HG03045 (cell line): Measurements from ENCODE around the gene HECW1.
"Not testable (repeated sequence)": the region's sequence is repeated elsewhere in the genome, so short reads cannot be mapped to it uniquely, and the experiment has no call there.

ENCODE experiments used
- ATAC-seq: cut with Tn5 transposase; IDR thresholded peaks from one replicate; pipeline ENCODE4 v1.9.1; 2021; ENCODE audit warnings: mild to moderate bottlenecking, moderate library complexity; ENCODE audit not compliant: unreplicated experiment

HECW1 gene

GRCh38 chr7:43112459-43112940 is at the start of gene HECW1:
Gene HECW1, plus strand, starts transcription at chr7:43112647. Its CDS starts 131,259 bp downstream, at chr7:43243906.
- ATAC-seq = no peak

GRCh38 chr7:43071604-43072003 is 40.8 kb upstream of the HECW1 start:
- no peak for ATAC-seq

- no peak for ATAC-seq
These were observed 39.9 kb upstream of the HECW1 start for GRCh38 chr7:43072530-43072929.

- ATAC-seq = not testable (repeated sequence)
These were observed 38.6 kb upstream of the HECW1 start for GRCh38 chr7:43073811-43074210.

GRCh38 chr7:43076189-43076605 is 36.2 kb upstream of the HECW1 start:
- no peak for ATAC-seq

DNA sequence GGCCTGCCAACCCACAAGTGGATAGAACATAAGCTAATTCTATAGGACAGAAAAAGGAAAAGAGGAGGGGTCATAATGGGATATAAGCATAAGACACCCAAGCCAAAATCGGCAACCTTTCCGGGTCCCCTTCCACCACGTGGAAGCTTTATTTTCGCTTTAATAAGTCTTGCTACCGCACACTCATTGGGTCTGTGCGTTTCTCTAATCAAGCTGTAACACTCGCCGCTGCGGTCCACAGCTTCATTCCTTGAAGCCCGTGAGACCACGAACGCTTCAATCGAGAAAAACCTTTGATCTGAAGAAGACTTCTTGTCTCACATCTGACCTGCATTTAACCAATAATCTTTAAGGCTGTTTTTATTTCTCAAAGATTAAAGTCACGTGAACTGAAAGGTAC is 35.8 kb upstream of the HECW1 start:
- ATAC-seq = no peak

GRCh38 chr7:43077285-43077684 is 35.2 kb upstream of the HECW1 start:
- no peak for ATAC-seq

GRCh38 chr7:43077732-43078391 is 34.6 kb upstream of the HECW1 start:
- ATAC-seq = no peak

- ATAC-seq = no peak
These were observed 33.7 kb upstream of the HECW1 start for GRCh38 chr7:43078794-43079193.

DNA sequence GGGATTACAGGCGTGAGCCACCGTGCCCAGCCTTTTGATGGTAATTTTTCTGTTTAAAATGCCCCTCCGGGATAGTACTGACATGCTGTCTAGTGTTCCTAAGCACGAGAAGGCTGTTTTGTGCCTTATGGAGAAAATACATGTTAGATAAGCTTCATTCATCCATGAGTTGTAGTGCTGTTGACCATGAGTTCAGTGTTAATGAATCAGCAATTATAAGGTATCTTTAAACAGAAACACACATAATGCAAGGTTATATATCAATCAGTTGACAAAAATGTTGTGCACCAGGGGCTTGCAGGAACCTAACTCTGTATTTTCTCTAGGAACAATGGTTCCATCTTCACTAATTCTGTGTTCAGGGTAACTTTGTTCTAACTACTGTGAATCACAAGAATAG is 30.8 kb upstream of the HECW1 start:
- no peak for ATAC-seq

DNA sequence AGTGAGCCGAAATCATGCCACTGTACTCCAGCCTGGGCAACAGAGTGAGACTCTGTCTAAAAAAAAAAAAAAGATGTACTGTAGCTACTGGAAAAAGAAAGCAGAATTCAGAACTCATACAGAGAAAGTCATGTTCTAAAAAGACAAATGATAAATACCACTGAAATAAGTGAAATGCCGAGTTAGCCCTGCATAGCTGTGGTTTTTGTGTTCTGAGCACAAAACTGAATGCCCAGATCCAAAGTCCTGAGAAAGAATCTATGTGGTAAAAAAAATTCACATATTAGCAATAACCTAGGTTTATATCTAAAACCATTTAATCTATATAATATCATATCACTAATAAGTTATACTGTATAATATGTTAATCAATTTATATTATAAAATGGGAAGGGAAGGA is 29.3 kb upstream of the HECW1 start:
- ATAC-seq = no peak

DNA sequence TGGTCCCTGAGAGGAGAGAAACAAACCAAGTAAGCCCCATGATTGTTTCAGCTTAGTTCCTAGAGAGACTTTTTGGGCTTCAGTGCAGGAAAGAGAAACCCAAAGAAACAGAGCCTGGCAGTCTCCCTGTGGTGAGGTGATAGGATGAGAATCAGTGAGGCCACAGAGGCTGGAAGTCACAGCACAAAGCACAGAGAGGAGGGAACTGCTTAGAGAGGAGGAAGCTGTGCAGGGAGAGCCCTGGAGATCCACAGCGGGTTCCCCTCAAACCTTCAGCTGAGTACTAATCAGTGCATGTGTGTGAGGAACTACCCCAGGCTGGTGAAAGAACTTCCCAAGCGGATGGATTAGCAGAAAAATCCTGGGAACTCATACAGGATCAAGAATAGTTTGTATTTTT is 27.4 kb upstream of the HECW1 start:
- ATAC-seq = no peak

DNA sequence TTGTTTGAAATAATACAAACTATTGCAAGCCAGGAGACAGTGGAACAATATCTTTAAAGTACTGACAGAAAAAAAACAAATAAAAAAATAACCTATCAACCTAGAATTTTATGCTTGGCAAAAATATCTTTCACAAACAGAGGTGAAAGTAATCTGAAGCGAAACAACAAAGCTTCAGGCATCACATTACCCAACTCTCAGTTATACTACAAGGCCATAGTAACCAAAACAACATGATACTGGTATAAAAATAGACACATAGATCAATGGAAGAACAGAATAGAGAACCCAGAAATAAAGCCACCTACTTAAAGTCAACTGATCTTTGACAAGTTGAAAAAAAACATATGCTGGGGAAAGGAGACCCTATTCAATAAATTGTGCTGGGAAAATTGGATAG is 26.5 kb upstream of the HECW1 start:
- no peak for ATAC-seq

- no peak for ATAC-seq
These were observed 19.6 kb upstream of the HECW1 start for GRCh38 chr7:43092819-43093218.

GRCh38 chr7:43096875-43097274 is 15.6 kb upstream of the HECW1 start:
- no peak for ATAC-seq

DNA sequence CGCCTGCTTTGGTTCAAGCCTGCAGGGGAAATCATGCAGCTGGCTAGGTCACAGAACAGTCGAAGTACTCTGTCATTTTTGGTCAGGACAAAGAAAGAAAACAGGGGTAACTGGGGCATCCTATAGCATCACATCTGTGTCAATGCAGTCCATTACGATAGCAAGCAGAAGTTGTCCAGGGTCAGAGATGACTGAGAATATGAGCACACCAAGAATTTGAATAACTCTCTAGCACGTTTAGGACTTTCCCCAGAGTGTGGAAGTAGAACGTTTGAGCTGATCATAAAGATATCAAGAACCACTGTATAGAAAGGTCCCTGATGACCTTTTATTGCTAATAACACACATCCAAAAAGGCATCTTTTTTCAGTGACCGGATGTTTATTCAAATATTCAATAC is 12.7 kb upstream of the HECW1 start:
- no peak for ATAC-seq

DNA sequence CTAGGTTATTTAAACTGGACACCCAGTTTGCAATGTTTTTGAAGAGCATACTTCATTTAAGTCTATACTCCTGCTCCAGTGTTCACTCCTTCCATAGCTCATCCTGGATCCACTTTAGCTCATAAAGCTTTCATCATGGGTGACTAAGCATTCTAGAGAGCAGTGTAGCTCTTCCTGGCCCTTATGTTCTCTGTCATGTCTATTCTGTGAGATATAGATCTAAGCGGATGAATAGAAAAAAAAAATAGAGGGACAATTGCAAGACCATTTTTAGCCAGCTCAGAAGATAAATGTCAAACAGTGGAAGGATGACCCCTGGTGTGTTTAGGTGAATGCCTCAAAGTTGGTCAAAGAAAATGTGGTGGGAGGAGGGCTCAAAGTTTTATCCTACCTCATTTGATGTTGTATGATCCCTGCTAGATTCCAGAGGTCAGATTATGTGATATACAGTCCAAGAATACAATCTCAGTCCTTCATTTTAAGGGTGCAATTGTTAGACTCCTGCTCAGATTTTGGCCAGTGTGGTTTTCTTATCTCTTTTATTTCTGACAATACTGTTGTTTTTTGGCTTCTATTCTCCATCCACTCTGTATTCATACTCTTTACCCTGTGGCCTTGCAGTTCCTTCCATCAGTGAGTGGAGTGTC is 7.5 kb upstream of the HECW1 start:
- ATAC-seq = no peak

- ATAC-seq = no peak
These were observed 6.8 kb upstream of the HECW1 start for GRCh38 chr7:43105521-43106120.

GRCh38 chr7:43108255-43109011 is 4.0 kb upstream of the HECW1 start:
- peak; percentile 94 for ATAC-seq

DNA sequence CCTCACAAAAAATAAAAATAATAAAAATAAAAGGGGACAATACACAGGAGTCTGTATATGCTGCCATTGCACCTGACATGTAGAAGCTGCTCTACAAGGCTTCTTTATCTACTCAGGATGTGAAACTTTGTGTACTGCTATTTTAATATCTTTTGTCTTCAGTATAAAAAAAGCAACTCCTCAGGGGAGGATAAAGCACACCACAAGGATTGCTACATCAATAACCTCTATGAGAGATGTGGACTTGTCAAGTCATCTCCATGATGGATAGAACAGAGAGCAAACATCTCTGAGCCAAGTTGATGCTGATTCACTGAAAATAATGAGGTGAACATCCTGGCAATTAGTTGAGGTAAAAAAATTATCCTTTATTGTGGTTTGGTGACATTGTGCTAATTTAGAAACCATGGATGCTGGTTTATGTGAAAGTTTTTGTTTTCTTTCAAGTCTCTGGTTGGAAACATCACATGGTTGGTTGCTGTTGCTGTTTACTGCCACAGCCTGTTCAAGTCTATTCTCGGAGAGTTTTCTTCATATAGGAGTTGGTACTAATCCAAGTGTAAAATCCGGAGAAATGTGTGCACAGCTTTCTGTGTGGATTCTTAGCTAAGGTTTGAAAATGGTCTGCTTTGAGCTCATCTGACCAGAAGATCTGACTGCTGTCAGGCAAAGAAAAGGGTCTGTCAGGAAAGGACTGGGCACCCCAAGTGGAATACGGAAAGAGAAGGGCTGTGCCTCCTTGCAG is 1.5 kb upstream of the HECW1 start:
- ATAC-seq = no peak
